GM23248 (cell line): ENCODE data around the gene CDK5.

Experiments
- EZH2 ChIP-seq: fragments of 200-600 bp; sonication (generic); IDR thresholded peaks from 2 replicates; pipeline ENCODE4 v1.6.1; 2018; ENCODE audit warnings: antibody characterized with exemption, mild to moderate bottlenecking; ENCODE audit not compliant: insufficient read depth, poor library complexity, severe bottlenecking
- EZH2phosphoT487 ChIP-seq: fragments of 200-600 bp; sonication (generic); IDR thresholded peaks from 2 replicates; pipeline ENCODE4 v1.6.1; 2018; ENCODE audit warnings: antibody characterized with exemption, moderate library complexity, mild to moderate bottlenecking, low read depth; ENCODE audit not compliant: insufficient read depth

DNA sequence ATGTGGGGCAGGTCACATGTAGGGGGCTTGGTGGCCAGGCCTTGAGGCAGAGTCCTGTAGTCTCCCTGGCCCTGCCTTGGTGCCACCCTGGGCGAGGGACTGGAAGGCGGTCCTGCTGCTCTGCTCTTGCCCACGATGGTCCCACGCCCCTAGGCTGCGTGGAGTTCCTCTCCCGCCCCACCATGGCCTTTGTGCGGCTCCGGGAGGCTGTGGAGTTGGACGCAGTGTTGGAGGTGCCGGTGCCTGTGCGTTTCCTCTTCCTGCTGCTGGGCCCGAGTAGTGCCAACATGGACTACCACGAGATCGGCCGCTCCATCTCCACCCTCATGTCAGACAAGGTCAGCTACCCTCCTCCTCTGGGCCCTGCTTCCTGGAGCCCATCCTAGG lies 12.9 kb upstream of the CDK5 start:
- no peak for TF ChIP-seq EZH2
- no peak for TF ChIP-seq EZH2phosphoT487
